ENCODE data around the gene CFAP107.
"Not testable (repeated sequence)": the region's sequence is repeated elsewhere in the genome, so short reads cannot be mapped to it uniquely, and the experiment has no call there.

Gene CFAP107

DNA sequence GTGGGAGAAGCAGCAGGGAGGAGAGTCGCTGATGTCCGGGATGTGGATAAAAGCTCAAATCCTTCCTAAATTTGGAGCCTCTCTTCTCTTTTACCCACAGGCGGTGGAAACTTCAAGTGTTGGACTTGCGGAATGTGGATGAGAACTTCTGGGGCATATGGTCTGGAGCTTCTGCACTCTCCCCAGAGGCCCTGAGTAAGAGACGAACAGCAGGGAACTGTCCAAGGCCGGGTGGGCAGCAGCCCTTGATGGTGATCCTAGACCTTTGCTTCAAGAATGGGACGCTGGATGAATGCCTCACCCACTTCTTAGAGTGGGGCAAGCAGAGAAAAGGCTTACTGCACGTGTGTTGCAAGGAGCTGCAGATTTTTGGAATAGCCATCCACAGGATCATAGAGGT lies 29.4 kb downstream of the CFAP107 start:
- TF ChIP-seq, protein P1, sequence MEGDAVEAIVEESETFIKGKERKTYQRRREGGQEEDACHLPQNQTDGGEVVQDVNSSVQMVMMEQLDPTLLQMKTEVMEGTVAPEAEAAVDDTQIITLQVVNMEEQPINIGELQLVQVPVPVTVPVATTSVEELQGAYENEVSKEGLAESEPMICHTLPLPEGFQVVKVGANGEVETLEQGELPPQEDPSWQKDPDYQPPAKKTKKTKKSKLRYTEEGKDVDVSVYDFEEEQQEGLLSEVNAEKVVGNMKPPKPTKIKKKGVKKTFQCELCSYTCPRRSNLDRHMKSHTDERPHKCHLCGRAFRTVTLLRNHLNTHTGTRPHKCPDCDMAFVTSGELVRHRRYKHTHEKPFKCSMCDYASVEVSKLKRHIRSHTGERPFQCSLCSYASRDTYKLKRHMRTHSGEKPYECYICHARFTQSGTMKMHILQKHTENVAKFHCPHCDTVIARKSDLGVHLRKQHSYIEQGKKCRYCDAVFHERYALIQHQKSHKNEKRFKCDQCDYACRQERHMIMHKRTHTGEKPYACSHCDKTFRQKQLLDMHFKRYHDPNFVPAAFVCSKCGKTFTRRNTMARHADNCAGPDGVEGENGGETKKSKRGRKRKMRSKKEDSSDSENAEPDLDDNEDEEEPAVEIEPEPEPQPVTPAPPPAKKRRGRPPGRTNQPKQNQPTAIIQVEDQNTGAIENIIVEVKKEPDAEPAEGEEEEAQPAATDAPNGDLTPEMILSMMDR (conservative IDR thresholded peaks at IDR 0.05; ENCODE audit: low read depth, low read length) = no peak
- no peak for DNase-seq (ENCODE audit: low read depth)
- no peak overlapping the region for H3K4me3 ChIP-seq (ENCODE audit: low read depth, low read length)

DNA sequence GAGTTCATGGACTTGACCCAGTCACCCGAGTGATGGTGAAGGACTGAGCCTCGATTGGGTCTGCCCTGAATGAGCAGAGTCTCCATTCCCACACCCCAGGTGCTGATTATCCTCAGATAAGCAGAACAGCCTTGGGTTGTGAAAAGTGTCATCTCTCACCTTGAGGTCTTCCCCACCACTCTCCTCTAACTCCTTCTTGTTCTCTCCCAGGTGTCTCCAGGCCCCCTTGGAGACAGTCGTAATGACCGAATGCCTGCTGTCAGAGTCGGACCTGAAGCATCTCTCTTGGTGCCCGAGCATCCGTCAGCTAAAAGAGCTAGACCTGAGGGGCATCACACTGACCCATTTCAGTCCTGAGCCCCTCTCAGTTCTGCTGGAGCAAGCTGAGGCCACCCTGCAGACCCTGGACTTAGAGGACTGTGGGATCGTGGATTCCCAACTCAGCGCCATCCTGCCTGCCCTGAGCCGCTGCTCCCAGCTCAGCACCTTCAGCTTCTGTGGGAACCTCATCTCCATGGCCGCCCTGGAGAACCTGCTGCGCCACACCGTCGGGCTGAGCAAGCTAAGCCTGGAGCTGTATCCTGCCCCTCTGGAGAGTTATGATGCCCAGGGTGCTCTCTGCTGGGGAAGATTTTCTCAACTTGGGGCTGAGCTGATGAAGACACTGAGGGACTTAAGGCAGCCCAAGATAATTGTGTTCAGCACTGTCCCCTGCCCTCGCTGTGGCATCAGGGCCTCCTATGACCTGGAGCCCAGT lies 31.0 kb downstream of the CFAP107 start:
- DNase-seq (ENCODE audit: low read depth) = no peak

DNA sequence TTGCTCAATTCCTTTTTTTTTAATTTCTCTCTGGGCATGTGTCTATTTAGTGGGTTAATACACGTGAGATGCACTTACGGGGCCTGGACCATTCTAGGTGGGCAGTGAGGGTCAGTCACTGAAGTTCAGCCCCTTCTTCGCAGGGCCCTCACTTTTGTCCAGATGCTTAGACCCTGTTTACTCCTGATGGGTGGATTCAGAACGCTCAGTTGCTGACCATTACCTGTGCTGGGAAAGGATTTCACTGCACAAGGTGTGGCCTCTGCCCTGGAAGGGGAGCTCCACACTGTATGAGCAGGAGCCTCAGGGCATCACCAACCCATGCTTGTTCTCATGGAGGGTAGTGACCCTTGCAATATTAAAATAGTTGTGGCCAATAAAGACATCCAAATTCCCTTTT lies 32.1 kb downstream of the CFAP107 start:
- no peak overlapping the region for H3K4me3 ChIP-seq (ENCODE audit: low read depth, low read length)
- DNase-seq (ENCODE audit: low read depth) = no peak
- TF ChIP-seq, protein P1 (conservative IDR thresholded peaks at IDR 0.05; ENCODE audit: low read depth, low read length) = no peak

More for the DNA sequence above, 31.0 kb downstream of the CFAP107 start:
- TF ChIP-seq, protein P1 (conservative IDR thresholded peaks at IDR 0.05; ENCODE audit: low read depth, low read length) = no peak
- no peak overlapping the region for H3K4me3 ChIP-seq (ENCODE audit: low read depth, low read length)

DNA sequence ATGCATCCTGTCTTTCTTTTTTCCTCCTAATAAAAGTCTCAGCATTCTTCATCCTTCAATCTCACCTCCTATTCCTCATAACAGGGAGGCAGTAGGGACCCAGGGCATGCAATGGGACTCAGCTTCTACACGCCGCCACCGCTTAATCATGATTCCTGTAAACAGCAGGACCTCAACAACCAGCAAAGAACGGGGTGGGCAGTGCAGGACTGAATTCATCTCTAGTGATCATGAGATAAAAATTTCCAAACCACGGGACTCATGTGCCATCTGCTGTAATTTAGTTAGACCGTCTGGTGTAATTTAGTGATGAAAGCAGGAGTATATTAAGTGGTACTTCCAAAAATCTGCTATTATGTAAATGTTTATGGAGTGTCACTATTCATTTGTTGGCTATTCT lies 32.9 kb downstream of the CFAP107 start:
- H3K4me3 ChIP-seq (ENCODE audit: low read depth, low read length) = no peak overlapping the region
- TF ChIP-seq, protein P1 (conservative IDR thresholded peaks at IDR 0.05; ENCODE audit: low read depth, low read length) = no peak
- DNase-seq (ENCODE audit: low read depth) = no peak

DNA sequence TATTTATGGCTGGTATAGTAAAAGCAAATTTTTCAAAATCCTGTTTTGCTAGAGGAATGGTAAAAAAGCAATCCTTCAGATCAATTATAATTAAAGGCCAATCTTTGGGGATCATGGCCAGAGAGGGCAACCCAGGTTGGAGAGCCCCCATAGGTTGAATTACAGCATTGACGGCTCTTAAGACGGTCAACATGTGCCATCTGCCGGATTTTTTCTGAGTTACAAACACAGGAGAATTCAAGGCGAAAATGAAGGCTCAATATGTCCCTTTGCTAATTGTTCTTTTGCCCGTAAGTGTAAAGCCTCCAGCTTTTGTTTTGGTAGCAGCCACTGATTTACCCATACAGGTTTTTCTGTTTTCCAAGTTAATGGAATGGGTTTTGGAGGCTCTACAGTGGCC lies 35.5 kb downstream of the CFAP107 start:
- not testable (repeated sequence) for DNase-seq (ENCODE audit: low read depth); H3K4me3 ChIP-seq (ENCODE audit: low read depth, low read length)

DNA sequence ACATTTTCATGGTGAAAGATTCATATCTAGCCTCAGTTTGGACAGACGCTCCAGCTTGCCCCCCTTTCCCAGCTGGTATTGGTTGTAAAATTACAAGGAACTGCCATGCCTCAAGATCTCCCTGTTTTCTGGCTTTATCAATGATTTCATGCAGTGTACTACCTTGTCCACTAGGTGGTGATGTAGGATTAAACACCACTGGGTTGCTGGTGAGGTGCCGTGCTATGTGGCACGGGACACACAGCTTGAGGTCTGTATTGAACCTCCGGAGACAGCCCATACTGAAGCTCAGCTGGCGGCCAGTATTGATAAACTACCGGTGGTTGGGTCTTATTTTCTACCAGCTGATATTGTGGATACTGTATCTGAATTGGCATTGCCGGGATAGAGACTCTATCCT lies 37.8 kb downstream of the CFAP107 start:
- DNase-seq (ENCODE audit: low read depth) = not testable (repeated sequence)

DNA sequence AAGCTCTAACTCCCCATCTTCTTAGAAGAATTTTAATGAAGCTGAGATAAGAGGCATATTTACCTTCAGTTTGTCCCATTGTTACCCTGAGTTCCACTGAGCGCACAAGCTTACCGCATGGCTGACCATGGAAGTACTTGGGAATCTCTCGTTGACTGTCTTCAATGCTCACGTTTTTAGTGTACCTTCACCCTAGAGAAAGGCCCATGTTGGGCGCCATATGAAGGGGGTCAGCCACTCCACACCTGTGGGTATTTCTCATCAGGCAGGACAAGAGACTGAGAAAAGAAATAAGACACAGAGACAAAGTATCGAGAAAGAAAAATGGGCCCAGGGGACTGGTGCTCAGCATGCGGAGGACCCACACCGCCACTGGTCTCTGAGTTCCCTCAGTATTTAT lies 38.7 kb downstream of the CFAP107 start:
- DNase-seq (ENCODE audit: low read depth) = peak; percentile 2
- H3K4me3 ChIP-seq (ENCODE audit: low read depth, low read length) = not testable (repeated sequence)

More for the DNA sequence above, 37.8 kb downstream of the CFAP107 start:
- H3K4me3 ChIP-seq (ENCODE audit: low read depth, low read length) = not testable (repeated sequence)

DNA sequence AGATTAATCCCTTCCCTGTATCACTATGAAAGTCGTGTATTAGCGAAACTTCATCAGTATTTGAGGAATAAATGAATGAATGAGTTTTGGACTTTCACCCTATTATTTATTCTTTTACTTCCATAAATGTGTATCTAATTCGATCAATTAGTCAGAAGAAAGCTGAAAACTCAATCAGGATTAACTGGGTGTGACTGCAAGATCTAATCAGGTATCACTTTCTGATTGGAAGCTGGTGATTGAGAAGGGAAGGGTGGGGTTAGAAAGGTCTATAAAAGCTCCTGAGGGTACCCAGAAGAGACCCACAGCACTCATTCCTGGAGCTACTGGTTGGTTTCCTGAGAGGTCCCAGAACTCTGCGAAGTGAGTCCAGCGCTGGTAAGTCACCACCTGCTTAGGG lies 45.1 kb downstream of the CFAP107 start, which contains the start of gene PRAMEF1:
TSS of gene PRAMEF1 (plus strand) at position 301 of the 400 bp plus-strand sequence. CDS start 1,831 bp downstream, outside the sequence.
- DNase-seq (ENCODE audit: low read depth); H3K4me3 ChIP-seq (ENCODE audit: low read depth, low read length): not testable (repeated sequence)

DNA sequence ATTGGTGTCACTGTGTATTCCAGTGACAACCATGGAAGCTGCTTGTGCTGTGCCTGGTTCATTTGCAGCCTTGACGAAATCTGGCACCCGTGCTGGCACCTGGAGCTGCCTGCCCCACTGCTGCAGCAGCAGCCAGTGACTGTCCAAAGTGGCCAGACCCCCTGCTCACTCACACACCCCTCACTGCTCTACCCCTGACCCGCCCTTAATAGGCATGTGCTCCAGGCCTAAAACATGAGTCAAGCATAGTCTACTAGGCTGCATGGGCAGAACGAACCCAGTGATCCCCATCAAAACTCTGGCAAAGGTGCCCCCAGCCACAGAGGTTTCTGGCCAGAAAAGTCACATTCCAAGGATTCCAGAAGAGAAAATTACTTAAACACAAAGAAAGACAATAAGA lies 52.9 kb downstream of the CFAP107 start:
- no peak for DNase-seq (ENCODE audit: low read depth)
- TF ChIP-seq, protein P1 (conservative IDR thresholded peaks at IDR 0.05; ENCODE audit: low read depth, low read length) = no peak
- no peak overlapping the region for H3K4me3 ChIP-seq (ENCODE audit: low read depth, low read length)
